HepG2 (cell line): ENCODE data around the gene NPAS2. TPM values are rescaled to one million over a fixed set of nuclear protein-coding genes. Genes with fewer than 3 reads are reported as not detected.
A peak's percentile ranks its signal among the peaks of the same experiment; 100 is the strongest.

Experiments used
- ATAC-seq: fragments of 200-7000 bp; cut with Tn5 transposase; 3 replicates; pipeline ENCODE4 v1.9.1; 2020; ENCODE audit warnings: mild to moderate bottlenecking, moderate library complexity
- BruUV-seq: library from RNA; stranded (reverse); fragments of 400-500 nt; replicated peaks from 2 replicates; lab custom pipeline; 2021; lab: Mats Ljungman, UMichigan
- CTCF ChIA-PET: fragments of 300-600 bp; formaldehyde crosslinking; extraction: SDS; loops from one replicate; lab custom pipeline; 2021; ENCODE audit warnings: low total read pairs, inconsistent platforms, low intra/inter-chr PET ratio; lab: Yijun Ruan, JAX
- POLR2A ChIA-PET: fragments of 350-600 bp; sonication (Branson Sonifier 250); formaldehyde crosslinking; loops from one replicate; lab custom pipeline; 2020; ENCODE audit warnings: antibody characterized with exemption, inconsistent platforms; lab: Yijun Ruan, JAX
- DNase-seq: peaks from one replicate; pipeline ENCODE4 v3.0.0-alpha.2; 2015; ENCODE audit warnings: low spot score
- FAIRE-seq: peaks from 3 replicates; lab custom pipeline; 2011; peaks lifted over from hg19 to GRCh38; lab: Jason Lieb, UNC
- H2AFZ ChIP-seq: one replicate; pipeline ENCODE4 v1.6.1; 2011; ENCODE audit warnings: low read length, inconsistent platforms
- H3K27ac ChIP-seq: fragments of 300-600 bp; 3 replicates; pipeline ENCODE4 v1.8.0; 2011; ENCODE audit warnings: mixed run types, mild to moderate bottlenecking, mixed read lengths, low read length, inconsistent platforms; ENCODE audit not compliant: insufficient read depth; ENCODE audit errors: extremely low read length
- H3K27me3 ChIP-seq, 2 experiments: fragments of 200-600 bp in 1 of 2; 2 replicates in 1 of 2; 3 replicates in 1 of 2; pipeline versions ENCODE4 v1.6.0 to v1.8.0; 2011; ENCODE audit warnings: low read length in 2 of 2, mild to moderate bottlenecking in 2 of 2, moderate library complexity in 2 of 2, inconsistent platforms in 1 of 2; ENCODE audit not compliant: insufficient read depth in 2 of 2, control insufficient read depth in 1 of 2
- H3K36me3 ChIP-seq, 2 experiments: fragments of 200-600 bp in 1 of 2; replicated peaks in 1 of 2; 2 replicates in 1 of 2; 3 replicates in 1 of 2; pipeline versions ENCODE4 v1.5.1 to v1.8.0; 2011; ENCODE audit warnings: low read length in 2 of 2, inconsistent platforms in 1 of 2; ENCODE audit not compliant: insufficient read depth in 2 of 2, control insufficient read depth in 1 of 2
- H3K4me1 ChIP-seq: 2 replicates; pipeline ENCODE4 v1.5.1; 2012; ENCODE audit warnings: low read length, inconsistent platforms; ENCODE audit not compliant: insufficient read depth
- H3K4me2 ChIP-seq: 2 replicates; pipeline ENCODE4 v1.6.0; 2011; ENCODE audit warnings: low read depth, low read length, inconsistent platforms
- H3K4me3 ChIP-seq, 3 experiments: fragments of 200-600 bp in 1 of 3; sonication (generic), shearing (Covaris generic) in 1 of 3; replicated peaks in 1 of 3; 2 replicates each; pipeline ENCODE4 v1.5.1; 2011 to 2016; ENCODE audit warnings: low read length in 3 of 3, inconsistent platforms in 2 of 3, low read depth in 2 of 3, mild to moderate bottlenecking in 2 of 3, control low read depth in 1 of 3, mixed read lengths in 1 of 3; ENCODE audit not compliant: insufficient read depth in 1 of 3
- H3K79me2 ChIP-seq: one replicate; pipeline ENCODE4 v1.6.1; 2011; ENCODE audit warnings: low read length, inconsistent platforms; ENCODE audit not compliant: insufficient read depth
- H3K9ac ChIP-seq: 2 replicates; pipeline ENCODE4 v1.6.0; 2011; ENCODE audit warnings: mild to moderate bottlenecking, low read depth, low read length, inconsistent platforms; ENCODE audit not compliant: insufficient read depth
- H3K9me3 ChIP-seq: 2 replicates; pipeline ENCODE4 v1.5.1; 2012; ENCODE audit warnings: mild to moderate bottlenecking, low read length
- H4K20me1 ChIP-seq: 2 replicates; pipeline ENCODE4 v1.6.0; 2011; ENCODE audit warnings: inconsistent platforms, mild to moderate bottlenecking, low read length, moderate library complexity; ENCODE audit not compliant: insufficient read depth
- CHCHD3 ChIP-seq: sonication (generic); formaldehyde crosslinking; IDR thresholded peaks from 2 replicates; pipeline ENCODE4 v1.8.0; 2022; ENCODE audit warnings: mild to moderate bottlenecking, missing genetic modification reagents, moderate library complexity
- EP300 ChIP-seq, 3 experiments: sonication (generic) in 1 of 3; formaldehyde crosslinking in 1 of 3; IDR thresholded peaks; 2 replicates each; pipeline versions ENCODE4 v1.5.1 to v1.6.1; 2011 to 2020; ENCODE audit warnings: low read depth in 2 of 3, low read length in 2 of 3, borderline replicate concordance in 1 of 3, improper control_type of control experiment in 1 of 3, mild to moderate bottlenecking in 1 of 3, missing genetic modification reagents in 1 of 3, moderate library complexity in 1 of 3
- HOXA7 ChIP-seq: sonication (generic); formaldehyde crosslinking; IDR thresholded peaks from 2 replicates; pipeline ENCODE4 v1.8.1; 2022; ENCODE audit warnings: mild to moderate bottlenecking, missing genetic modification reagents, moderate library complexity
- IKZF4 ChIP-seq: sonication (generic); formaldehyde crosslinking; IDR thresholded peaks from 2 replicates; pipeline ENCODE4 v1.5.1; 2020; ENCODE audit warnings: borderline replicate concordance, mild to moderate bottlenecking, low read depth, missing genetic modification reagents; ENCODE audit errors: not compliant biosample characterization
- KMT2A ChIP-seq: sonication (generic); formaldehyde crosslinking; IDR thresholded peaks from 2 replicates; pipeline ENCODE4 v1.4.0; 2020; ENCODE audit warnings: missing genetic modification reagents
- MXD4 ChIP-seq: IDR thresholded peaks from 2 replicates; pipeline ENCODE4 v1.6.1; 2016; ENCODE audit warnings: mild to moderate bottlenecking, missing biosample characterization, missing genetic modification reagents
- NR2F6 ChIP-seq, 2 experiments: IDR thresholded peaks; 2 replicates each; pipeline ENCODE4 v1.6.1; 2016; ENCODE audit warnings: antibody characterized with exemption in 1 of 2, mild to moderate bottlenecking in 1 of 2
- PPARG ChIP-seq: conservative IDR thresholded peaks from 2 replicates; pipeline ENCODE4 v1.6.1; 2016; ENCODE audit warnings: missing biosample characterization, missing genetic modification reagents
- RAD21 ChIP-seq: fragments of 450-650 bp; formaldehyde crosslinking; IDR thresholded peaks from 2 replicates; pipeline ENCODE4 v1.5.0; 2020; ENCODE audit warnings: mild to moderate bottlenecking
- RARA ChIP-seq: IDR thresholded peaks from 2 replicates; pipeline ENCODE4 v1.6.1; 2016; ENCODE audit warnings: missing genetic modification reagents, missing compliant biosample characterization
- RBFOX2 ChIP-seq: fragments of 200-400 bp; formaldehyde crosslinking; IDR thresholded peaks from 2 replicates; pipeline ENCODE4 v1.6.1; 2017; ENCODE audit warnings: low read depth, mild to moderate bottlenecking, low read length
- RCOR2 ChIP-seq: IDR thresholded peaks from 2 replicates; pipeline ENCODE4 v1.6.1; 2016; ENCODE audit warnings: missing biosample characterization, missing genetic modification reagents
- SAP130 ChIP-seq: IDR thresholded peaks from 2 replicates; pipeline ENCODE4 v1.6.1; 2016; ENCODE audit warnings: low read depth
- ZKSCAN8 ChIP-seq: IDR thresholded peaks from 2 replicates; pipeline ENCODE4 v1.6.1; 2016; ENCODE audit warnings: borderline replicate concordance, missing genetic modification reagents, missing compliant biosample characterization
- ZSCAN5A ChIP-seq: sonication (generic); formaldehyde crosslinking; IDR thresholded peaks from 2 replicates; pipeline ENCODE4 v1.8.0; 2022; ENCODE audit warnings: mild to moderate bottlenecking, missing genetic modification reagents, borderline replicate concordance
- WGBS: methylation state at CpG from one replicate; pipeline ENCODE4 v1.1.6; 2017; ENCODE audit warnings: low lambda C conversion rate; 5-methylcytosine and 5-hydroxymethylcytosine counted together
- in situ Hi-C: cut with HindIII; loops from 2 replicates; pipeline ENCODE4 v1.10.0; 2017; ENCODE audit warnings: low pct_unique_long_range_greater_than_20kb; ENCODE audit not compliant: extremely low pct_ligation_motif_present
- intact Hi-C: fragments of 100-400 bp; cut with micrococcal nuclease; formaldehyde crosslinking; loops from one replicate; pipeline ENCODE4 v1.10.0; 2022; ENCODE audit not compliant: unreplicated experiment
- polyA plus RNA-seq, 8 experiments: library from polyadenylated mRNA; depleted of rRNA in 3 of 8; stranded (reverse) in 7 of 8; unstranded in 1 of 8; fragments of >200 nt; fragmentation: Illumina TruSeq in 4 of 8; extraction: Trizol in 4 of 8; gene quantifications; 2 replicates each; pipeline versions ENCODE4 v1.2.1 to v1.2.3, GENCODE V29; 2011 to 2016; ENCODE audit warnings: low read depth in 4 of 8, missing spikeins in 1 of 8, mixed read lengths in 1 of 8; ENCODE audit not compliant: insufficient read depth in 1 of 8
- total RNA-seq, 5 experiments: library from RNA; depleted of rRNA; stranded (reverse); fragments of >200 nt; fragmentation: Illumina TruSeq; extraction: Trizol; gene quantifications; 2 replicates each; pipeline ENCODE4 v1.2.3, GENCODE V29; 2016; ENCODE audit warnings: low read depth in 1 of 5
- TF ChIP-seq, protein P1 (sequence below): IDR thresholded peaks from 2 replicates; pipeline ENCODE4 v1.6.1; 2018; ENCODE audit warnings: missing genetic modification reagents
- TF ChIP-seq, protein P2 (sequence below): sonication (generic); formaldehyde crosslinking; IDR thresholded peaks from 2 replicates; pipeline ENCODE4 v1.4.0; 2020; ENCODE audit warnings: missing genetic modification reagents, borderline replicate concordance

Gene NPAS2
- total and polyA plus RNA-seq, 2 of the 13 experiments (the other 11 are each of a cell fraction or from before 2014, with no cell fraction given) = 14.8 to 37.5 TPM

- Histone ChIP-seq H3K36me3 (0 out of 5 replicates have a peak, but pooled peaks cover 0 to 2% of the 10 kb centered on the region in 2 experiments), H2AFZ (no peak overlapping the region), H3K27me3 (no peaks in the 10 kb centered on the region; a peak in 1 of 5 replicates), H3K4me2 (peak overlapping the region; percentile 89), H3K27ac (peak overlapping the region; percentile 71), H4K20me1 (peaks cover 34% of the 10 kb centered on the region), H3K4me3 (no peak overlapping the region), H3K9me3 (no peaks in the 10 kb centered on the region), H3K4me1 (peaks cover 73% of the 10 kb centered on the region), H3K79me2 (peaks cover 81% of the 10 kb centered on the region), H3K9ac (no peak overlapping the region)
- ChIA-PET POLR2A (interaction anchor here (1.0 to 3.3 kb wide), 5 partner anchors 43 to 178 kb away, joined by 3 to 28 read pairs (median 3); partner anchors contain the start of gene RPL31), CTCF (no interaction called here)
- peak; percentile 46 for DNase-seq
- in situ Hi-C loops = loop anchor here (5.0 kb wide), 2 partner anchors 58 to 92 kb away; no protein-coding TSS in a partner anchor
- FAIRE-seq = no peak
- intact Hi-C loops = loop anchor here (2.0 kb wide), 1 partner anchor 161 kb away; no protein-coding TSS in a partner anchor
- BruUV-seq = no TSS peak
- ATAC-seq = no peak
- WGBS = 95% methylated on average over 6 of the region's 6 CpGs
- TF ChIP-seq NR2F6 (IDR thresholded peaks at IDR 0.05) (peak; percentile 70), NR2F6 (CRISPR knock-in tag; IDR thresholded peaks at IDR 0.05) (peak; percentile 66), RARA (CRISPR knock-in tag) (peak; percentile 36; the same call in 1 of the 2 replicates), IKZF4 (no peak), EP300 (IDR thresholded peaks at IDR 0.05; ENCODE audit: low read depth in 2 of 2, low read length in 2 of 2) (peak in 1 of 2 experiments; percentile 33; a peak in 1 of 4 replicates), EP300 (CRISPR knock-in tag; IDR thresholded peaks at IDR 0.05; ENCODE audit: borderline replicate concordance) (no peak), SAP130 (CRISPR knock-in tag) (peak; percentile 28), RCOR2 (no peak), RAD21 (CRISPR knock-in tag) (no peak), KMT2A (no peak), ZSCAN5A (CRISPR knock-in tag) (no peak), ZKSCAN8 (CRISPR knock-in tag) (no peak), RBFOX2 (0 out of 2 replicates have a peak, but pooled peaks have one; percentile 38), CHCHD3 (no peak), HOXA7 (CRISPR knock-in tag) (no peak), PPARG (0 out of 2 replicates have a peak, but pooled peaks have one; percentile 38), MXD4 (CRISPR knock-in tag) (no peak)
- TF ChIP-seq, protein P1, sequence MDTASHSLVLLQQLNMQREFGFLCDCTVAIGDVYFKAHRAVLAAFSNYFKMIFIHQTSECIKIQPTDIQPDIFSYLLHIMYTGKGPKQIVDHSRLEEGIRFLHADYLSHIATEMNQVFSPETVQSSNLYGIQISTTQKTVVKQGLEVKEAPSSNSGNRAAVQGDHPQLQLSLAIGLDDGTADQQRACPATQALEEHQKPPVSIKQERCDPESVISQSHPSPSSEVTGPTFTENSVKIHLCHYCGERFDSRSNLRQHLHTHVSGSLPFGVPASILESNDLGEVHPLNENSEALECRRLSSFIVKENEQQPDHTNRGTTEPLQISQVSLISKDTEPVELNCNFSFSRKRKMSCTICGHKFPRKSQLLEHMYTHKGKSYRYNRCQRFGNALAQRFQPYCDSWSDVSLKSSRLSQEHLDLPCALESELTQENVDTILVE = 0 out of 2 replicates have a peak, but pooled peaks have one; percentile 35
- TF ChIP-seq, protein P2, sequence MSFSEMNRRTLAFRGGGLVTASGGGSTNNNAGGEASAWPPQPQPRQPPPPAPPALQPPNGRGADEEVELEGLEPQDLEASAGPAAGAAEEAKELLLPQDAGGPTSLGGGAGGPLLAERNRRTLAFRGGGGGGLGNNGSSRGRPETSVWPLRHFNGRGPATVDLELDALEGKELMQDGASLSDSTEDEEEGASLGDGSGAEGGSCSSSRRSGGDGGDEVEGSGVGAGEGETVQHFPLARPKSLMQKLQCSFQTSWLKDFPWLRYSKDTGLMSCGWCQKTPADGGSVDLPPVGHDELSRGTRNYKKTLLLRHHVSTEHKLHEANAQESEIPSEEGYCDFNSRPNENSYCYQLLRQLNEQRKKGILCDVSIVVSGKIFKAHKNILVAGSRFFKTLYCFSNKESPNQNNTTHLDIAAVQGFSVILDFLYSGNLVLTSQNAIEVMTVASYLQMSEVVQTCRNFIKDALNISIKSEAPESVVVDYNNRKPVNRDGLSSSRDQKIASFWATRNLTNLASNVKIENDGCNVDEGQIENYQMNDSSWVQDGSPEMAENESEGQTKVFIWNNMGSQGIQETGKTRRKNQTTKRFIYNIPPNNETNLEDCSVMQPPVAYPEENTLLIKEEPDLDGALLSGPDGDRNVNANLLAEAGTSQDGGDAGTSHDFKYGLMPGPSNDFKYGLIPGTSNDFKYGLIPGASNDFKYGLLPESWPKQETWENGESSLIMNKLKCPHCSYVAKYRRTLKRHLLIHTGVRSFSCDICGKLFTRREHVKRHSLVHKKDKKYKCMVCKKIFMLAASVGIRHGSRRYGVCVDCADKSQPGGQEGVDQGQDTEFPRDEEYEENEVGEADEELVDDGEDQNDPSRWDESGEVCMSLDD = no peak
These were observed 3.9 kb downstream of the NPAS2 start for GRCh38 chr2:100823665-100824438.
